IPS-NIHi7 (cell line): ENCODE measurements around the gene AP4S1.
"Not testable (repeated sequence)": the region's sequence is repeated elsewhere in the genome, so short reads cannot be mapped to it uniquely, and the experiment has no call there.

ENCODE experiments used
- DNase-seq: peaks from one replicate; pipeline ENCODE4 v3.0.0; 2012; ENCODE audit warnings: mixed read lengths; ENCODE audit errors: extremely low spot score

AP4S1 gene, protein sequence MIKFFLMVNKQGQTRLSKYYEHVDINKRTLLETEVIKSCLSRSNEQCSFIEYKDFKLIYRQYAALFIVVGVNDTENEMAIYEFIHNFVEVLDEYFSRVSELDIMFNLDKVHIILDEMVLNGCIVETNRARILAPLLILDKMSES

DNA sequence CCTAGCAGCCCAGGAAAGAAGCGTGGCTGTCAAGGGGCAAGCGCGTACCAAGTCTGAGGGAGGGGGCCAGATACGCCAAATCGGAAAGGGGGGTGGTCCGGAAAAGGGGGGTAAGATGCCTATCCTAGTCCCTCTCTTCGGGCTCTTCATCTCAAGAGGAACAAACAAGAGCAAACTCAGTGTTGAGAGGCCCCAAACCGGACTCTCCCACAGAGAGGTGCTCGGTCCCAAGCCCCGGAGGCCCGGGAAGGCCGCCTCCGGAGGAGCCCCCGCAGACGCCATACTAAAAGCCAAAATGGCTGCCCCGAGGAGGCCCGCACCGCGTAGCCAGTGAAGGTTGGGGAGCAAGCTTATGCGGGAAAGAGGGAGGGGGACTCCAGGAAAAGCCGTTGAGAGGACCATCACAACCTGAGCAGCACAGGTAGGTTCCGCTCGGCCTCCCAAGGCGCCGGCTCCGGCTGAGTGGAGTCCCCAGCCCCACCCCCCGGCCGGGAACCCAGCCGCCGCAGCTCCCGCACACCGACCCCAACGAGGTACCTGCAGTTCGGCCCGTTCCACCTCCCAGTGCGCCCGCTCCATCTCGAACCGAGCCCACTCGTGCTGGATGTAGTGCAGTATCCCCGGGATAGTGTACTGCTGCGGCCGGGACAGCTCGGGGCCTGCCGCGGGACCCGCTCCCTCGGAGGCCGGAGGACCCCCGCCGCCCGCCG is at the start of gene AP4S1:
Gene AP4S1 (plus strand): TSS at position 283 of the 710 bp plus-strand sequence. CDS start 40,548 bp downstream, outside the sequence.
- peak; percentile 33 for DNase-seq

DNA sequence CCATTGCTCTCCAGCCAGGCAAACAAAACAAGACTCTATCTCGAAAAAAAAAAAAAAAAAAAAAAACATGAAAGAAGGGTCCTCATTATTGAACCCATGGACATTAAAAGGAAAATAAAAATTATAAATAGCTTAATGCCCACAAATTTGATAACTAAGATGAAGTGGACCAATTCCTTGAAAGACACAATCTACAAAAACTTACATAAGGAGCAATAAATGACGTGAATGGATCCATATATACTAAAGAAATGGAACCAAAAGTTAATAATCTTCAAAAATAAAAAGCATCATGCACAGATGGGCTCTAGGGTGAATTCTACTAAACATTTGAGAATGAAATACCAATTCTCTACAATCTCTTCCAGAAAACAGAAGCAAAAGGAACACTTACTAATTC is 47.7 kb upstream of the AP4S1 start:
- no peak for DNase-seq

DNA sequence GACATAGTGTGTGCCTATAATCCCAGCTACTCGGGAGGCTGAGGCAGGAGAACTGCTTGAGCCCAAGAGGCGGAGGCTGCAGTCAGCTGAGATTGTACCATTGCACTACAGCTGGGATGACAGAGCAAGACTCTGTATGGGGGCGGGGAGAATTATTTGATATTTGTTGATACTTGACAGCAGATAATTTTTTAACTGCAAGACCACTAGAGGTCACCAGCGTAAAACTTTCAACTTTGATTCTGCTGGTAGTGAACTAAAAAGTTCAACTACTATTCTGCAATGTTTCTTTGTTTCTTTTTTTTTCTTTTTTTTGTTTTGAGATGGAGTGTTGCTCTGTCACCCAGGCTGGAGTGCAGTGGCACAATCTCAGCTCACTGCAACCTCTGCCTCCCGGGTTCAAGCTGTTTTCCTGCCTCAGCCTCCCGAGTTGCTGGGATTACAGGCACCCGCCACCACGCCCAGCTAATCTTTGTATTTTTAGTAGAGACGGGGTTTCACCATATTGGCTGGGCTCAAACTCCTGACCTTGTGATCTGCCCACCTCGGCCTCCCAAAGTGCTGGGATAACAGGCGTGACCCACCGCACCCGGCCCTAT is 45.2 kb upstream of the AP4S1 start:
- DNase-seq = peak; percentile 37

DNA sequence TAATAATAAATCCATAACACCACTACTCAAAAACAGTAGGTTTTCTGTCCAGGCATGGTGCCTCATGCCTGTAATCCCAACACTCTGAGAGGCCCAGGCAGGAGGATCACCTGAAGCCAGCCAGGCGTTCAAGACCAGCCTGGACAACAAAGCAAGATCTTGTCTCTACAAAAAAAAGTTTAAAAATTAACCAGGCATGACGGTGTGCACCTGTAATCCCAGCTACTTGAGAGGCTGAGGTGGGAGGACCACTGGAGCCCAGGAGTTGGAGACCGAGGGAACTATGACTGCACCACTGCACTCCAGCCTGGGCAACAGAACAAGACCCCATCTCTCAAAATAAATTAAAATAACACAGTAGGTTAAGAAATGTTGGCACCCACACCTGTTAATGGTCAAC is 44.5 kb upstream of the AP4S1 start:
- DNase-seq = no peak

DNA sequence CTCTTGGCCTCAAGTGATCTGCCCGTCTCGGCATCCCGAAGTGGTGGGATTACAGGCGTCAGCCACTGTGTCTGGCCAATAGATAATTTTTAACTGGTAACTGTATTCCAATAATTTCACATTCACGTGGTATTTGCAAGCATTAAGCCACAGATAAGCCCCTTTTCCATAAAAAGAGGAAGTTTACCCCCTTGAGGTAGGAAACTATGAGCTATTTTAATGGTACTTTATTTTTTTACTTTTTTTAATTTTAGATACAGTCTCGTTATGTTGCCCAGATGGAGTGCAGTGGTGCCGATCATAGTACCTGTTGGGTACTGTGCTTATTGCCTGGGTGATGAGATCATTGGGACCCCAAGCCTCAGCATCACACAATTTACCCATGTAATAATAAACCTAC is 42.9 kb upstream of the AP4S1 start:
- DNase-seq = no peak

DNA sequence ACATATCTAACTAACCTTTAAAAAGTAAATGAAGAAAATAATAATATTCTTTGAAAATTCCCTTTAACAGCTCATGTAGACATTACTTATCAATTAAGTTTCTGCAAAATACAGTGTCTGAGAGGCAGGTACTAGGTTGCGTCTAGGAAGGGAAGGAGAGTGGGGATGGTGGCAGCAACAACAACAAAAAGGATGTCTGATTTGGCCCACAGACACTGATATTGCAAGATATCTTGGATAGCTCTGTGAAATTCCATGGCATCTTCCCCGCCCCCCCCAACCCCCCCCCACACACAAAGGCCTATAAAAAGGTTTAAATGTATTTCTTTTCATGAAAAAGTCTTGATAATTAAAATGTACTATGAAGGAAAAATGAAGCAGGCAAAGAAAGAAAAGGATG is 41.6 kb upstream of the AP4S1 start:
- no peak for DNase-seq

DNA sequence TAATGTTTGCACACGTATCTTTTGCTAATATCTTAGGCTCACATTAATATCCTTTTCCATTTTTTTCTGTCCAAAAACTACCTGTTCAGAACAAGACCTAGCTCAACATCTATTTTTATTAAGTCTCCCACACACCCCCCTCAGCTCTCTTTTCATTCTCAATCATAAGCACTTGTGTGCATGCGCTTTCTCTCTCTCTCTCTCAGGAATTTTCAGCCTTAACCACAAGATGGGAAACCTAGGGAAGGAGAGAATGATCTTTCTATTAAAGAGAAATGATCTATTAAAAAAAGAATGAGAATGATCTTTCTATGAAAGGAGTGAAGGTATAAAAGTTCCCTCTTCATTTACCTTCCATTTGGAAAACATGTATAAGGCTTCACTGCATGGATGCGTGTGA is 39.7 kb upstream of the AP4S1 start:
- DNase-seq = no peak

DNA sequence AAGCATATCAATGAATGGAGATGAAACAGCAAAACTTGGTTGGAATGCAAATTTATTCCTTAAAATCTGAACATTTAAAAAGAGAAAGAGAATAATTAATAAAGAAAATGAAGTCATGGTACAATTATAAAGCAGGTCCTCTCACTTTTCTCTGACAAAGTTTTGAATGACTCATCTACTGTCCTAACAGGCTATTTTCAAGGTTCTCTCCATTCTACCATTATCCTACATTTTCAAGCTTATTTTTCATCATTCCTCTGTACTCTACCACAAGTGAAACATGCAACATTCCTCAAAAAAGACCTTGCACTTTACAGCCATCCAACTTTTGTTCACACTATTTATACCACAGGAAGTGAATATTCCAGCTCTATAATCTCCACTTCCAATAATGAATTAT is 36.9 kb upstream of the AP4S1 start:
- DNase-seq = no peak

DNA sequence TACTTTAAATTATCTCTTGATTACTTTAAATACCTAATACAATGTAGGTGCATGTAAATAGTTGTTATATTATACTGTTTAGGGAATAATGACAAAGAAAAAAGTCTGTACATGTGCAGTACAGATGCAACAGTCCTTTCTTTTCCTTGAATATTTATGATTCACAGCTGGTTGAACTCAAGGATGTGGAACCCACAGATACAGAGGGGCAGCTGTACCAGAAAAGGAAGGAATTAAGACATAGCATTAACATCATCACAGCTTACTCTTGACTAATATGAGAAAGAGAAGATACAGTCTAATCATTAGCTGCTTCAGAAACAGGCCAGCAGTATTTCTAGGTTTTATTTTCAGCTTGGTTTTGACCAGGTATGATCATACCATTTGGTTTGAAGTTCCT is 34.7 kb upstream of the AP4S1 start:
- no peak for DNase-seq

DNA sequence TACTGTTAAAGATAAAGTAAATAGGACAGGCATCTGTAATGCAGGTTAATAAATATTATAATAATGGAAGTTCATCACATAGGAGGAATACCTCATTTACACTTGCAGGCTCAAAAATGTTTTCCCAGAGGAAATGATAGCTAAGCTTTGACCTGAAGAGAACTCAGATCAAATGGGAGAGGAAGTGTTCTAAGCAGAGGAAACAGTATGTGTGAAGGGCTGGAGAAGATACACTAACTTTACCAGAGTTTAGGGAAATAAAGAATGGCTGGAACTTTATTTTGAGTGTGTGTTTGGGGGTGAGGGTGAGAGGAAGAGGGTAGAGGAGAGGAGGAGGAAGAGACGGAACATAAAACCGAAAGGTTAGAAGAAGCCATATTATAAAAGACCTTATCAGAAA is 34.0 kb upstream of the AP4S1 start:
- DNase-seq = no peak

DNA sequence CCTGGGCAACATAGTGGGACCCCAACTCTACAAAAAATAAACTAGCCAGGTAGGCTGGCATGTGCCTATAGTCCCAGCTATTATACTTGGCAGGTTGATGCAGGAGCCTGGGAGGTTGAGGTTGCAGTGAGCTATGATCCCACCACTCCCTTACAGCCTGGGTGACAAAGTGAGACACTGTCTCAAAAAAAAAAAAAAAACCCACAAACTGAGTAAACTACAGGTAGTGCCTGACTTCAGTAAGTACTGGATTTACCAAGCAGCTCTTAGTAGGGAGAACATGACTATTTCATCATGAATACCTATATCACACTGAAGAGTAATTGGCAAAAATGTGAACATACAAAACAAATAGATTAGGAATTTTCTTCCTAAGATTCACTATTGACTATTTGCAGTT is 32.4 kb upstream of the AP4S1 start:
- no peak for DNase-seq

DNA sequence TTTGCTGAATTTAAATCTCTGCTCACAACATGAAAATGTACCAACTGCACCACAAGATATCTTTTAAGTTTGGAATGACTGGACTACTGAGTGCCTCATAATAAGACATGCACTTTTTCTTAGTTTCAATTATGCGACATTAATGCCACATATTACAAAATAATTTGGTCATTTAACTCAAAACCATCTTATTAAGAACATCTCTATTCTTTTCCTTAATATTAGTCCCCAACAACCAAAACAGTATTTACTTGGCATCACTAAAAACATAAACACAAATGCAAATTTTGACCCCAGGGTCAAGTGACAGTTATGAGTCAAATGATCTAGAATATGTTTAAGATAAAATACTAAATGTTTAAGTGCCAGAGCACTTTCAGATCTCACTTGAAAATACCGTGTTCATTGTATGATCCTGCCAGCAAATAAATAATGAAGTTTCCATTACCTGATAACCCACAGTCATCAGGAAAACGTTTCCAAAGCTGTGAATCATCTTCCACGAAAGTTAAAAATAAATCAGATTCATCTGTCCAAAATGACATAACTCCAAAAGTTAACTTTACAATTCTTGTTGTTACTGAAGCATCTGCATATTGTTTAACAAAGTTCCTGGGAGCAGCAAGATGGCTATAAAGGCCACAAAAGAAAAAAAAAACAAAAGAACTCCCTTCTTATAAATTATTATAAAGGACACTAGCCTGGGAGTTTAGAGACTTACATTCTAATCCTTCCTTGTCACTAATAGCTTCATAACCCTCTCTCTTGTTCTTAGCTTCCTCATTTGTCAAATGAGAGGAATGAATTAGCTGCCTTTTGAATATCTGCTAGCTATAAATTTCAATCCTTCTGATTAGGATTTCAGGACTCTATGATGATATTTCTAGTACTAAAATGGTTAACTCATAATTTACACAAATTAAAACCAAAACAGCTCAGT is 30.5 kb upstream of the AP4S1 start:
- no peak for DNase-seq

DNA sequence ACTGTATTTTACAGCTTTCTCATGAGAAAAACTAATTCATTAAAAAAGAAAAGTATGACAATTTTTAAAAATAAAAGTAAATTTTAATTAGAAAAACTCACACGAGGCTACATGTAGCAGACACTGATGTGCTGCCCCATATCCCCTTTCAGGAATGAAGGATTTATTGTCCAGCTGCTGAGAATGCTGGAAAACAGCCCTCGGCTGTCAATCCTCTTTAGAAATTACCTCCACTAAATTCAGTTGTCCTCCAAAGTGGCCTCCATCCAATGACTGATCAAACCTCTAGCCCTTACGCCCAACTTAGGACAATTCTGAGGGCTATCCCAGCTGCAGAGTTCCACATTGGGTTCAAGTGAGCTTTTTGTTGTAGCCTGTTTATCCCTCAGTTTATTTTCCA is 29.8 kb upstream of the AP4S1 start:
- no peak for DNase-seq

DNA sequence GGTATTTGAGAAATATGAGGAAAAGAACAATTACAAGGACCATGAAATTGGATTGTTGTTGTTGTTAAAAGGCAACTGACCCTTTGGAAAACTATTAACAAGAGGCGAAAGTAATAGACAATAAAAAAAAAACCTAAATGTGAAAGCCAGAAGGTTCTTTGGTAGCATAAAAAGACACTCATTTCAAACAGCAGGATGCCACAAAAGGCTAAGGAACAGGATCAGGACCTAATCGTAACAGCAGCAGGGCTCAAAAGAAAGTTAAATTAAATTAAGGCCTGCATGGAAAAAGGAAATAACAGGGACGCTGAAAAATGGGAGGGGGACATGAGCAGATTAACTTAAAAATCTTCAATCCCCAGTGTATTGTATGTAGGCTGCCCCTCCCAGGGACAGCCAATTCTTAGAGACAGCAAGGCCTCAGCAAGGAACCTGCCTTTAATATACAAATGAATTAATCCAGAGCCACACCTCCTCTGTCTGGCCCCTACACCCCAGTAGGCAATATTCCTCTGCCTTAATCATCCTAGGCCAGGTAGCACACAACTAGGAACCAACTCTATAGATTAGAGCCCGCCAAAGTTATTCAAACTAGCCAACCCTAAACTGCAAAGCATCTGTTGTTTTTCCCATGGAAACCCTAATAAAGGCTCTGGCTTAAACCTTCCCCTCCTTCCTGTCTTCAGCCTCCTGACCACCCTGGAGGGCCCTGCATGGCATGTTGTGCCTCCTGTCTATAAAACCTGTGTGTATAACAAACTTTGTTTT is 28.4 kb upstream of the AP4S1 start:
- peak; percentile 21 for DNase-seq

DNA sequence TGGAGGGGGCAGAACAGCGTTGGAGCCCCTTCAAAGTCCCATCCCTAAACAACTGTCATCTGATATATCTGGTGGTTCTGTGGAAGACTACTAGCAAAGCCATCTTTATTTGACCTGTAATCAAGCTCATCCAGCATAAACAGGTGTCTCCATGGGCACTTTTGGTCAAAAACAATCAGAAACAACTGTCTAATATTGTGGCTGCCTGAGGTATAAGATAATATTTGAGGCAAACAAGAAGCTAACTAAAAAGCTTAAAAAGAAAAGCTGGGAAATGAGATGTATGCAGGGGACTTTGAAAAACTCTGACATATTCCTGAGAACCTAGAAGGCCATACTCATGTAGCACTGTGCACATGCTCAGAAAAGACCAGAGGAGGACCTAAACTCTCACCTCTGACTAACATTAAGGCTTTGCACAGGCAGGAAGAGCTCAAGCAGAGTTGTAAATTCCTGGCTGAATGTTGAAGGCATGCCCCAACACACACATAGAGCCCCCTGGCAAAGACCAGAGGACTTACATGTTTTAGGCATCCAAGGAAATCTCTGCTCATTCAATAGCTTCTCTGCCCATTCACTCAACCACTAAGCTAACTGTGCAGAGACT is 27.2 kb upstream of the AP4S1 start:
- DNase-seq = no peak

DNA sequence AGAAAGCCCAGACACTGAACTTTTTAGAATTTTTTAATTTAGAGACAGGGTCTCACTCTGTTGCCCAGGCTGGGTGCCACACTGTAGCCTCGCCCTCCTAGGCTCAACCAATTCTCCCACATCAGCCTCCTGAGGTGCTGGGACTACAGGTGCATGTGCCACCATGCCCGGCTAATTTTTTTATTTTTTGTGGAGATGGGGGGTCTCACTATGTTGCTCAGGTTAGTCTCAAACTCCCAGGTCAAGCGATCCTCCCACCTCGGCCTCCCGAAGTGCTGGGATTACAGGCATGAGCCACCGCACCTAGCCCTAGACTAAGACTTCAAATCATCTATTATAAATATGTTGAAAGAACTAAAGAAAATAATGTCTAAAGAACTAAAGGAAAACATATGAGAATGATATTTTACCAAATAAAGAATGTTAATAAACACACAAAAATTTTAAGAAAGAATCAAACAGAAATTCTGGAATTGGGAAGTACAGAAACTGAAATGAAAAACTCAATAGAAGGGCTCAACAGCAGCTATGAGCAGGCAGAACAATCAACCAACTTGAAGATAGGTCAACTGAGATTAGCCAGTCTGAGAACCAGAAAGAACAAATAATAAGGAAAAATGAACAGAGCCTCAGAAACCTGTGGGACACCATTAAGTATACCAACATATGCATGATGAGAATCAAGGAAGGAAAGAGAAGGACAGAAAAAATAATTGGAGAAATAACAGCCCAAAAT is 26.2 kb upstream of the AP4S1 start:
- DNase-seq = no peak

DNA sequence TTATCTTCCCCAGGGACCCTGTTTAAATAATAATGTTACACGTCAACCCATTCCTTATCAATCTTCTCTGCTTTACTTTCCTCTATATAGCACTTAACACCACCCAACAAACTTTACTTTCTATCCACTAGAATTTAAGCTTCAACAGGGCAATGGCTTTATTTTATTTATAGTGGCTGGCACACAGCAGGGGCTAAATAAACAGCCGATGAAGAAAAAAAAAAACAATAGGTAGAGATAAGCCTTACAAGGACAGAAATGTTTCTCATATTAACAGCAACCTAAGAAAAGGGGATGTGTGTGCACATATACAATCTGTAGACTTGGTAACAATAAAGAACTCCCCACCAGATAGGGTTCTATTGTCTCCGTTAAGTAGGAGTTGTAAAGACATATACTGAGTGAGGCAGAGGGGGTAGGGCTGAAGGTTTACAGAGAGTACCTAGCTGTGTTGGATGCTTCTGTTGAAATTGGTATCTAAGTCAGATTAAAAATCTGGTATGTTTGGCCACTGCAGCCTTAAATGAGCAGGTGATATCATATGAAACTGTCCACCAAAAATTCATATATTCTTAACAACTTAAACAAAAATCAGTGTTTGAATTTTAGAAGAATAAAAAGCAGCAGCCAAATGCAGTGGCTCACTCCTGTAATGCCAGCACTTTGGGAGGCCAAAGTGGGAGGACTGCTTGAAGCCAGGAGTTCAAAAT is 24.7 kb upstream of the AP4S1 start:
- DNase-seq = no peak

DNA sequence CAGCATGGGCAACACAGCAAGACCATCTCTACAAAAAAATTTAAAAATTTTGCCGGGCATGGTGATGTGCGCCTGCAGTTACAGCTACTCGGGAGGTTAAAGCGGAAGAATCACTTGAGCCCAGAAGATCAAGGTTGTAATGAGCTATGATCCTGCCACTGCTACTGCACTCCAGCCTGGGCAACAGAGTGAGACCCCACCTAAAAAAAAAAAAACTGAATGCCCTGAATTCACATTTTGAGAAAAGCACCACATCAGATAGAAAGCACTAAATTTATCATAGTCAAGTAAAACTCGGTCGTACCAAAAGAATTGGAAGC is 24.1 kb upstream of the AP4S1 start:
- DNase-seq = no peak

DNA sequence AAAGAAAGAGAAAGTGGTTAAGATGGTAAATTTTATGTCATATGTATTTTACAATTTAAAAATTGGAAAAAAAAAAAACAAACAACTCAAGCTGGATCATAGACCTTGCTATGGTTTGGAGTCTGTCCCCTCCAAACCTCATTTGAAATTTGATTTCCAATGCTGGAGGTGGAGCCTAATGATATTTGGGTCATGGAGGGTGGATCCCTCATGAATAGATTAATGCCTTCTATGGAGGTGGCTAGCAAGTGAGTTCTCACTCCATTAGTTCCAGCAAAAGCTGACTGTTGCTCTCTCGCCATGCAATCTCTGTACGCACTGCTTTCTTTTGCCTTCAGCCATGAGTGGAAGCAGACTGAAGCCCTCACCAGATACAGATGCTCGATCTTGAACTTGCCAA is 22.2 kb upstream of the AP4S1 start:
- DNase-seq = no peak

DNA sequence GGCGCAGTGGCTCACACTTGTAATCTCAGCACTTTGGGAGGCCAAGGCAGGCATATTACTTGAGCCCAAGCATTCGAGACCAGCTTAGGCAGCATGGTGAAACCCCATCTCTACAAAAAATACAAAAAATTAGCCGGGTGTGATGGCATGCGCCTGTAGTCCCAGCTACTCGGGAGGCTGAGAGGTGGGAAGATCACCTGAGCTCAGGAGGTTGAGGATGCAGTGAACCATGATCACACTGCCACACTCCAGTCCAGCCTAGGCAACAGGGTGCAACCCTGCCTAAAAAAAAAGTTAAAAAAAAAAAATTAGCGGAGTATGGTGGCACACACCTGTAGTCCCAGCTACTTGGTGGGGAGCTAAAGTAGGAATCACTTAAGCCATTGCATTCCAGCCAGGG is 21.4 kb upstream of the AP4S1 start:
- DNase-seq = not testable (repeated sequence)
